COLO668 (cell line): ENCODE measurements around the gene GRM8.
A peak's percentile ranks its signal among the peaks of the same experiment; 100 is the strongest.

Experiments
- DNase-seq: peaks from one replicate; lab custom pipeline; 2025; ENCODE audit not compliant: unreplicated experiment; lab: John Stamatoyannopoulos, UW

The GRM8 gene

DNA sequence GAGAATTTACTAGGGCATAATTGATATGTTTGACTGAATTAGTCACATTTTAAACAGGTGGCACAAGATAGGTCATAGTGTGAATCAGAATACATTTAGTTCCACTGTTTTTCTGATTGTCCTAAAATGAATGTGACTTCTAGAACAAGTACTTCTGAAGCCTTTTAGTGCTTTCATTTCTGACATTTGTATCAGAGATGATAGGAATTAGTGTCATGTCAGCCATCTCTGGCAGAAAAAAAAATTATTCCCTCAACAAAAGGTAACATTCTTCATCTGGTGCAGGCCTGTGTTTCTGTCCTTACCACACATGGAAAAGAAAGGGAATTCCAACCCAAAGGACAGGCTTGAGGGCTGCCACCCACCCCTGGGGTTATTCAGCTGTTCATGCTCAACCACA, 21.3 kb downstream of the GRM8 start:
- no peak for DNase-seq

DNA sequence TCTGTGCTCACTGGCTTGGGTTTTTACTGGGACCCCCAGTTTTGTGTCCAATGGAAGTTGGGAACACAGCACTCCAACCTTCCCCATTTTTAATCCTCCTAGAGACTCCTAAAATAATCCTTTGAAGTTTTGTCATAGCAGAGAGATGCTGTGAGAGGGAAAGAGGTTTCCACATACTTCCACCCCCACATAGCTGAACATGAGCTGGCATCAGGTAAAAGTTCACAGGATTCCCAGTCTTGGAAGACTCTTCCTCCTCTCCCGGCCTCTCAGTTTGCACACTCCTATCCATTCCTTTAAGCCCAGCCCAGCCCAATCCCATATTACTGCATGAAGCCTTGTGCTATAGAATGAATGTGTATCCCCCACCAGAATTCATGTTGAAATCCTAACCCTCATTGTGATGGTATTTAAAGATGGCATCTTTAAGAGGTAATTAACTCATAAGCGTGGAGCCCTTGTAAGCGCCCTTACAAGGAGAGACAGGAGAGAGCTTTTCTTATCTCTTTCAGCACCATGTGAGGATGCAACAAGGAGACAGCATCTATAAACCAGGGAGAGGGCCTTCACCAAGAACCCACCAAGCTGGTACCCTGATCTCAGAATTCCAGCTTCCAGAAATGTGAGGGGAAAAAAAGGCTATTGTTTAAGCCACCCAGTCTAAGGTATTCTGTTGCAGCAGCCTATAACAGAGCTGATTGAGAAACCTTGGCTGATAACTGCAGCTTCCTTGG, 22.4 kb downstream of the GRM8 start:
- no peak for DNase-seq

DNA sequence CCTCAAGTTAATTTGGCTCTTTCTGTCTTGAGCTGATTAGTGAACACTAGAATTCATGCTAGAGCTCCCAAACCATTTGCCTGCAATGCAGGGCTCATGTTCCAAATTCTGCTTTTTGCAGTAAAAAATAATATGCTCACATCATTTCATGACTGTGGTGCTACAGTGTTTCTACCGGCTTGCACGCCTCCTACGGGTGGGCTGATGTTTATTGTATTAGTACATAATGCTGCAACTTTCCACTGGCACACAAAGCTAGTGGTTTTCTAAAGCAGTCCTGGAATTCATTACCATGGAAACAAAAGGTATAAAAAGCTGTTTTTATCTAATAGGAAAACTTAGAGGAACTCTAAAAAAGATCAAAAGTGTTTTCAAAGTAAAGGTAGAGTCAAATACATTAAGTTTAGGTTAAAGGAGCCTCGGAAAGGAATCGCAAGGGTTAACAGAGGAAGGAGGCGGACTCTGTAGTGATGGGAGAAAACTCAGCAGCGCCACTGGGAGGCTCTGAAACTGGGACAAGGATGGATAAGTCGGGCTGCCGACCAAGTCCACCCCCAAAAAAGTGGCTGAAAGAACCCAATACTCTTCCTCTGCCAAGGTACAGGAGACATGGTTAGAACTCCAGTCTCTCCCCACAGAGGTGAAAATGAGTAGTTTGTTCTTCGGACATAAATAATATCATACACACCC, 25.9 kb downstream of the GRM8 start:
- no peak for DNase-seq

DNA sequence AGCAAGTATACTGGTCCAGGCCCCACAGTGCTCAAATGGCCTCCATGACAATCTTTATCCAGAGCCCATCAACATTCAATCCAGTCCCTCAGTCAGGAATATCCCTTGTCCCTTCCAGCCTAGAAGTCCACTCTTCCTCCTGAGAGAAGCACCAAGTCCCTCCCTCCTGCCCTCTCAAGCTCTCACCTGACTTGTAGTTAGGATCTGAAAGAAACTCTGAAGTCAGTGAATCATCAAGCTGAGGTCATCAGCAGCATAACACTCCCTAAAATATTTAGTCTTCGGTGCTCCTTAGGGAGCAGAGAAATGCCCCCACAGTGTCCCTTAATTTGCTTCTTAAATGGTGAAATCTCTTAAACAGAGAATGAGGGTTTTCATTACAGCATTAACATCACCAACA, 31.0 kb downstream of the GRM8 start:
- no peak for DNase-seq

DNA sequence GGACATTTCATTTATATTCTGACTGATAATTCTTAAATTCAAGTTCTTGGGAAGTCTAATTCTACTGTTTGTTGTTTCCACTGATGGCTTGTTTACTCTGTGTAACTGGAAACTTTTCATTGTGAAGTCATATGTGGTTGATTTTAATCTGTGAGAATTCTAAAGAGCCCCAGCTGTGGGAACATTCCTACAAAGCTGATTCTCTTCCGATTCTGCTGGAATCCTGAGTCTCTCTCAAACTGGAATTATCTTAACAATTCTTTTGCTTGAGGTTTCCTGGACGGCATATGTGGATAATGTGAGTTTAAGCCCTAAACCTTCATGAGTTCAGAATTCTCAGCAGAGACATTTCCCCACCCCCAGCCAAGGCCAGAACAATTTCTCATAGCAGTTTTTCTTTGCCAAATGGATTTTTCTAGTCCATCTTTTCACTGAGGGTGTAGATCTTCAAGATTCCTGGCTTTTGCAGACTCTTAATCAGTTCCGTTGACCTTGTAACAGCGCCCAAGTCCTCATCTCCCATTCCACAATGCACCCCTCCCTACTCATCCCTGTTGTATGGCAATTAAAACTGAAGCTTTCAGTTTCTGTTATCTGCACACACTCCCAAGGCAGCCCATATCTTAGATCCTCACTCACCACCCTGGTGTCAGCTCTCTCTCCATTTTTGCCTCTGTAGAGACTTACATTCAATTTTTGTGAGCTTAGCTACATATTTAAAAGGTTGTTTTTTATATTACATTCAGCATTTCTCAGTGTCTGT, 37.6 kb downstream of the GRM8 start:
- no peak for DNase-seq

DNA sequence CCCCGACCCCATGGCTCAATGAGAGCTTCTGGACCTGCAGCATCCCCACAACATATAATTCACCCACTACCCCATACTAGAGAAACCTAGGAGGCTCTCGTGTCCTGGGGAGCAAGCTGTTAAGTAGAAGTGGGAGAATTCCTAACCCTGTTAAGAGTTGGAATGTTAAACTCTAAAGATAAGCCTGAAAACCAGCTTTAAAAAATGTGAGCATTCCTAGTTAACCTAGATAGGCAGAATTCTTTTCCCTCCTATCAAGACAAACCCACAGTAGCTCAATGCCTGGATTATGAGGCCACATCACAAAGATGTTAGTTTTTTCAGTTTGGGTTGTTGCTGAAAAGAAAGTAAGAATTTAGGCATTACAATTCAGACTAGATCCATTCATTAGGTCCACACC, 42.9 kb downstream of the GRM8 start:
- no peak for DNase-seq

DNA sequence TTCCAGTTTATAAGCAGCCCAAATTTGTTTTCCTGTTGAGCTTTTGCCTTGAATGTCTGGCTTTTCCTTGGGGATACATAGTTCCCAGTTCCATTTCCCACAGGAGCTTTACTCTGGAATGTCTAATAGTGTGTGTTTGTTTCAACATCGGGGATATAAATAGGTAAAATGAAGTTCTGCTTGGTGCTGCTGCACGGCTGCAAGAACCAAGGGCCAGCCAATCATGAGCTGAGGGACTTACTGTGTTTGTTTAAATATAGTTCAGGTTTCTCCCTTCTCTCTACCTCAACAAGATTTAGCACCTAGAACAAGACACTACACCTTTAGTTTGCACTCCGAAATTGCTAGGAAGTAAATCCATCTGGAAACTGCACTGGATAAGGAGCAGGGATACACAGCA, 43.9 kb downstream of the GRM8 start:
- DNase-seq, result no peak

DNA sequence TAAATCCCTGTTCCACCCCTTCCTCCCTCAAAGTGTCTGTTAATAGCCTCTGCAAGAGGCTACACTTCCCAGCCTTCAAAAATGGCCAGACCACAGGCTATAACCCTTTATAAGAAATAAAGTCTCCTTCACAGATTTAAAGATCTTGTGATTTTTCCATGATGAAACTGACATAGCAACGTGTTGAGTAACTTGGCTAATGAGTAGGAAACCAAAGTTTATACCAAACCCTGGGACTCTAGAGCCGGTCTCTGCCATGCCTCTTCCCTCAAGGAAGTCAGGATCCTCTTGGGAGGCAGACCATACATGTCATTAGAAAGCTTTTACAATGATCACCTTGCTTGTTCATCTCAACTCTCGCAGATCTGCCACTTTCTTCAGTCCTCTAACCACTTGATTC, 44.4 kb downstream of the GRM8 start:
- DNase-seq, result no peak

DNA sequence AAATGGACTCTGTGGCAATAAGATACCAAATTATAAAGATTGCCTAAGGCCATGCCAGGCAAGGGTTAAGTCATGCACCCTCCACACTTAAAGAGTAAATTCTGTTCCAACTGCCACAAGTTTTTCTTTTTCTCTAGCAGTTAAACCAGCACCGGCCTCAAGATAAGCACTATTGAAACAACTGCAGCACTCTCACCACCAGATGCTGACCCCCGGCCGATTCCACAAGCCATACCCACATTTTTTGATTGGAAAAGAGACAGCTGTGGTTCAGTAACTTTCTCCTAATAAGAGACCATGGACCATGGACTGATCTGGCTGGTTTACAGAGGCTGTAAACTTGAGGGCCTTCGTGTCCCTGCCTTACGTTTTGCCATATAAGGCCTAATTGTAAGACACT, 44.9 kb downstream of the GRM8 start:
- no peak for DNase-seq

DNA sequence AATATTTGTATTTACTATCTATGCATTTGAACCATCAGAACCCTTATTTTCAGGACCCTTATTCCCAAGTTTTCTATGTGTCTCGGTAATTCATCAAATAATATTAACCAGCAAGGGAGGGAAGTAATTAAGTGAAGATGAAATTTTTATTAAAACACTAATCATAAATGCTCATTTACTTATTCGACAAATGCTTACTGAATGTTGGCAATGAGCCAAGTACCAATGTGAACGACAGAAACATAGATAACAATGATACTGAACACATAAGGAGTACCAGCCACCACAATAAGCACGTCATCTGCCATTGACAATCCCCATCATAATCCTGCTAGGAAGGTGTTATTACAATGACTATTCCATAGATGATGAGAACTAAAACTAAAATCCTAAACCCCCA, 45.5 kb downstream of the GRM8 start:
- DNase-seq, result no peak

DNA sequence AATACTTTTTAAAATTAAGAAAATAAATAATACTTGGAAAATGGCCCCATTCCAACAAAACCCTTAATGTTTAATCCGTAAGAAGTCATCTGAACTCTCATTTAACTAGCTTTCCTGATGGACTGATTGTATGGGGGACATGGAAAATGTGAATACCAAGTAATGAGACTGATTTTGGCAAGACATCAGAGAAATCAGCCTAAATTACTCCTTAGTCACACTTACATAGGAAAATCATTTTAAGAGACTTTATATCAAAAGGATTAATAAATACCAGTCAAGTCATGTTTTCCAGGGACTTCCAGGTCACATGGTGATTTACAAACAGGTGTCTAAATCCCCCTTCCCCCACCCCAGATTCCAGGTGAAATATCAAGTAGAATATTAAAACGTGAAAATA, 58.2 kb downstream of the GRM8 start:
- DNase-seq, result no peak

DNA sequence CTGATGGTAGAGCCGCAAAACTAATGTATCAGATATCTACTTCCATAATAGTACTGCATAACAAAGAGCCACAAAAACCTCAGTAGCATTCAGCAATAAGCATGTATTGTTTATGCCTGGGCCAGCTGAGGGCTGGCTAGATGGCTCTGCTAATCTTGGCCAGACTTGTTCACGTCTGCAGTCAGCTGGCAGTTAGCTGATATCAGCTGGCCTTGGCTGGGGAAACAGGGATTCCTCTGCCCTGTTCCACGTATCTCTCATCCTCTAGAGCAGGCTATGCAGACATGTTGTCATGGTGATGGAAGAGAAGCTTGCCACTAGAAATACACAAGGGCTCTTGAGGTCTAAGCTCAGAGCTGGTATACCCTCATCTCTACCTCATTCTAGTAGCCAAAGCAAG, 62.9 kb downstream of the GRM8 start:
- peak; percentile 48 for DNase-seq

DNA sequence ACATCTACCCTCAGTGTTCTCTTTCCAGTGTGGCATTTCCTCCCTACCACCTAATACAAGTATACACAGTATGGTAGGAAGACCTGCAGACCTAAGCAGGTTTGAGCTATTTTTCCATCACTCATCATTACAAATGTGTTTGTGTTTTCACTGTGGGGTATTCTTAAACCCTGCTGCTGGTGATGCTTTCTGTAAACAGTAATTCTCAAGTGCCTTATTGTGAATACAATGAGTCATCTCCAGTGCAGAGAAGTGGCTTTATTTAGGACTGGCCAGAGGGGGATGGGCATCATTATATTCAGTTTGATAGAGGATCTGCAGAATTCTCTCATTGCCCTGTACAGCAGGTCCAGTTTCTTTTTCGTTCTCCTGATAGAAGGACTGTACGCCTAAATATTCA, 63.7 kb downstream of the GRM8 start:
- DNase-seq, result peak; percentile 62

DNA sequence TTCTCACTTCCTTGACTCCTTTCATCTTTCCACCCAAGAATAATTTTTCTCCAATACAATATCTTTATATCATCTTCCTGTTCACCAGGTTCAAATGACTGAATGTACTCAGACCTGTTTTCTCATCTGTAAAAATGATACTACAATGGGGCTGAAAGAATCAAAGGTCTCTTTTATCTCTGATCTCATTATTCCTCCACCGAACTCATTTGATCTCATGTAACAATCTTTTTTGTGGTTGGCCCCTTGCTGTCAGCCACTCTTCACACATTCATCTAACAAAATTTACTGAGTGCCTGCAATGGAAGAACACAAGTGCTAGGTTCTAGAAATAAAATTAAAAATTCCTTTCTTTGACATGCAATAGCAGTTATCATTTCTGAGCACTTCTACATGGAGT, 65.0 kb downstream of the GRM8 start:
- no peak for DNase-seq

DNA sequence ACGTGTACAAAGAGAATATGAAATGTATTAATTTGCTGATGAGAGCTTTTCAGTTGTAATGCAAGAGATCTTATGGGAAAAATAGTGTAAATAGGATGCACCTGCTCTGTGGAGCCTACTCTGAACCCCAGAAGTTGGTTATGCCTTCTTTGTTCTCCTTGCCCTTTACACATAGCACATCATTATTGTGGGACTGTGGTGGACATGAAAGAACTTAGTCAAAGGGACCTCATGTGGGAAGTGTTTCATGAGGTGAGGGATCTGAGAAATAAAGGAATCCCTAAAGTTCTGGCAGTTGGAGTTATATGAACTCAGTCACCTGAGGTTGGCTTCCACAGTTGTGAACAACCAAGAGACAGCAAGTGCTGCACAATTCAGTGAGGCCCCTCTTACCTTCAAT, 66.1 kb downstream of the GRM8 start:
- DNase-seq, result no peak

DNA sequence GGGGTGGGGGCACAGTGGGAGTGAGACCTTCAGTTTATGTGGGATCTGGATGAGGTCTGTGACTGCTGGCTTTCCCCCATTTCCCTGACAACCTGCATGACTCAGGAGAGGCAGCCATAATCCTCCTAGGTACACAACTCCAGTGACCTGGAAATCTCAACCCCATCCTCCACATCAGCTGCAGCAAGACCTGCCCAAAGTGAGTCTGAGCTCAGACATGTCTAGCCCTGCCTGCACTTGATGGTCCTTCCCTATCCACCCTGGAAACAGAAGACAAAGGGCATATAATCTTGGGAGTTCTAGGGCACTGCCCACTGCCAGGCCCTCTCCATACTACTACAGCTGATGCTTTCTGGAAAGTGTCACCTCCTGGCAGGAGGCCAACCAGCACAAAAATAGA, 75.6 kb downstream of the GRM8 start:
- no peak for DNase-seq

DNA sequence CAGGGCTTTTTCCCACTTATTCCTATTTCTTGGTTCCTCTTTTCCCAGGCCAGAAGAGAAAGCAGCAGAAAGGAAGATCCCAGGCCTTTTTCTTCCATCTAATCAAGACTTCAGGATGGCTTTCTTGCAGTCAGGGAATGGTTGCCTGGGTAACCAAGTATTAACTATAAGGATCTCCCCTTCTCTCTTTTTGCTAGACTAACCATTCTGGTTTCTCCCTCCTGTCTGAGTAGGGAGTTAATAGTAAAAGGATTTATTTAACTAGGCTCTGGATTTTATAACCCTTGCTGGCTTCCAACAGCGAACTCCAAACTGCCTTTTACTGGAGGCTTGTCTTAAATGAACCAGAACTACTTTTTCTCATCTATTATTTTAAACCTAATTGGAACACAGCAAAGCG, 90.4 kb downstream of the GRM8 start:
- no peak for DNase-seq

DNA sequence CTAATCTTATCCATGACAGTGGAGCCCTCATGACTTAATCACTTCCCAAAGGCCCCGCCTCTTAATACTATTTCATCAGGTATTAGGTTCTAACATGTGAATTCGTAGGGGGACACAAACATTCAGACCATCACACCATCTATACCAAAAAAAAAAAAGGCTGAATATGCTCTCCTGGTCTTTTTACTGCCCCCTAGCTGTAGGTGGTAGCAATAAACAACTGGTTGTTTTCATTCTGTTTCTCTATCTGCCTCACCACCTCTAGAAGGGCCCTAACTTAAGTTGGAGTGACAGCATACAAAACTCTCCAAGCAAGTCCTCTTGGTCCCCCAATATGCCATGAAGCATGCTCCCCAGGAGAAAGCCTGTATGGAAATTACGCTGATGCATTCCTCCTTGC, 94.1 kb downstream of the GRM8 start:
- DNase-seq, result no peak

DNA sequence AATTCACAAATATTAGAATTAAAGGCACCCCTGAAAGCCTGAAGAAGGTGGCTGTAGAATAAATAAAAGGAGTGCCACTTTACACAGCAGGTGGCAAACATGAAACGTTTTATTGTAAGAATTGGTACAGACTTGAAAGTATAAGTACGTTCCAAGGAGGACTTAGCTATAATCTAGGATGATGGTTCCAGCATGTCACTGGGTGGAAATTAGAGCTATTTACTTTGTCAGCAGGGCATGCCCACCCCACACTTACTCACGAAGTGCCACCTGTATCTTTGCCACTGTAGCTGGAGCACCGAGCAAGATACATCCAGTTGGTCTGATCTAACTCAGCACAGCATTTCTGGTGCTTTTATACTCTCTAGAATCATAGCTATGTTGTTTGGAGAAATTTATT, 97.8 kb downstream of the GRM8 start:
- no peak for DNase-seq

DNA sequence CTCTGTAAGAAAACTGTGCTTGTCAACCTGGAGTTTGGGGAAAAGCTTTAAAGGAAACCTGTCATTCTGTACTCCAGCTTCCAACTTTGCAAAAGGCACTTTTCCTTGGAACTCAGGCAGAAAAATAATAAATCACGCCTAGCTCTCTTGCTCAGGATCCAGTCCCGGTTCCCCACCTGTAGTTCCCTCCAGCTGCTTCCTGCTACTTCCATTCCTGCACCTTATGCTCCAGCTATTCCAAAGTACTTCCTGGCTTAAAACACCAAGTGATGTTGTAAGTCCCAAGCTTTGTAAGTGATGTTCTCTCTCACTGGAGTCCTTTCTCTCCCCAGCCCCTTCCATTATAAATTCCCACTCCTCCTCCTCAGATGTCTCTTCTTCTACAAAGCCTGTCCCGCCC, 98.6 kb downstream of the GRM8 start:
- DNase-seq, result no peak

DNA sequence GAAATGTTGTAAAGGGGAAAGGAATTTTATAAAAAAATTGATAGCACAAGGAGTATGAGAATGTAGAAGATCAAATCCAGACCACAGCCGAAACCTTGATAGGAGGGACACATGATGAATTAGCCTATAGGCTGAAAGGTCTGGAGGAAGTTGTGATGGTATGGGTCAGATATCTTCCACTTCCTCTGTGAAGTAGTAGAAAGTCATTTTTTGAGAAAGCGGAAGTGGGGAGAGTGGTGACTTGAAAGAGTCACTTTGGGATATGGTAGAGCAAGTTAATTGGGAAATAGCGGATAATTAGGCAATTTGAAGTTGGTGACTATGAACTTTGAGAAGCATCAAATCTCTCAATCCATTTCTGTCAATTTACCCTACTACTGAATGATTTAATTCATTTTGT, 99.4 kb downstream of the GRM8 start:
- no peak for DNase-seq

DNA sequence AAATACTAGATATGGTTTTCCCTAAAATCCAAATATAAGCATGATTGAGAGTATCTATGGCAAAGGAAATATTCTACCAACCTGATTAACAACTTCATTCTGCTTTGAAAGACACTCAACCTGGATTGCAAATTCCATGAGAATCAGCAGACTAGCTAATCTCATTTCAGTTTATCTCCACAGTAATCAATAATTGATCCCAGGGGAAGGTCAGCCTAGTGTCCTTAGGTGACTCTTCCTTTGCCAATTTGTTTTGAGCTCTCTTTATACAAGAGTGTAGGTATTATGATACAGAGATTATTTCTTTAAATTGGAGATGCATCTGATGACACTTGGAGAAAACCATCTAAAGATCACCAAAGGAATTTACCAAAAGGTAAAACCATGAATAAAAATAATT, 100.3 kb downstream of the GRM8 start:
- DNase-seq, result no peak
